IMR-90 (cell line): Measurements from ENCODE around the gene CDKN2C. TPM values are rescaled to one million over a fixed set of nuclear protein-coding genes. Genes with fewer than 3 reads are reported as not detected.

Experiments
- ATAC-seq: fragments of 200-7000 bp; cut with Tn5 transposase; 2 replicates; pipeline ENCODE4 v1.9.1; 2020; ENCODE audit warnings: low read depth, mild to moderate bottlenecking, moderate library complexity
- BruUV-seq: library from RNA; stranded (reverse); fragments of 400-500 nt; replicated peaks from 2 replicates; lab custom pipeline; 2021; lab: Mats Ljungman, UMichigan
- CTCF ChIA-PET: fragments of 300-600 bp; formaldehyde crosslinking; extraction: SDS; loops from one replicate; lab custom pipeline; 2021; ENCODE audit warnings: antibody characterized with exemption; lab: Yijun Ruan, JAX
- POLR2A ChIA-PET: fragments of 300-600 bp; sonication (Branson Sonifier 250); formaldehyde crosslinking; loops from one replicate; lab custom pipeline; 2022; ENCODE audit warnings: antibody characterized with exemption; ENCODE audit not compliant: unreplicated experiment; lab: Charles Lee
- DNase-seq: peaks from one replicate; pipeline ENCODE4 v3.0.0; 2013
- H2AFZ ChIP-seq: replicated peaks from 2 replicates; pipeline ENCODE3; 2013; ENCODE audit warnings: low read length, mild to moderate bottlenecking; ENCODE audit not compliant: poor library complexity
- H2AK5ac ChIP-seq: 2 replicates; pipeline ENCODE4 v1.6.1; 2013; ENCODE audit warnings: low read depth, low read length, inconsistent platforms
- H2AK9ac ChIP-seq: replicated peaks from 2 replicates; pipeline ENCODE3; 2013; ENCODE audit warnings: mild to moderate bottlenecking, low read depth, low read length, moderate library complexity; ENCODE audit not compliant: poor library complexity
- H2BK120ac ChIP-seq: 2 replicates; pipeline ENCODE4 v1.6.1; 2013; ENCODE audit warnings: low read depth, low read length, inconsistent platforms
- H2BK15ac ChIP-seq: 3 replicates; pipeline ENCODE4 v1.6.1; 2013; ENCODE audit warnings: low read depth, low read length, inconsistent platforms
- H2BK20ac ChIP-seq: 2 replicates; pipeline ENCODE4 v1.6.1; 2013; ENCODE audit warnings: low read depth, mild to moderate bottlenecking, inconsistent platforms, low read length, moderate library complexity
- H2BK5ac ChIP-seq: 2 replicates; pipeline ENCODE4 v1.6.1; 2013; ENCODE audit warnings: mild to moderate bottlenecking, low read depth, low read length, inconsistent platforms; ENCODE audit not compliant: poor library complexity, severe bottlenecking
- H3K14ac ChIP-seq: replicated peaks from 2 replicates; pipeline ENCODE4 v1.6.1; 2013; ENCODE audit warnings: low read depth, low read length, inconsistent platforms
- H3K18ac ChIP-seq: 2 replicates; pipeline ENCODE4 v1.6.1; 2013; ENCODE audit warnings: low read depth, low read length, control low read depth
- H3K23ac ChIP-seq: 2 replicates; pipeline ENCODE4 v1.6.1; 2013; ENCODE audit warnings: low read depth, low read length, inconsistent platforms
- H3K27ac ChIP-seq: 2 replicates; pipeline ENCODE4 v1.5.1; 2013; ENCODE audit warnings: mild to moderate bottlenecking, control low read depth, low read length; ENCODE audit not compliant: insufficient read depth
- H3K27me3 ChIP-seq: 2 replicates; pipeline ENCODE4 v1.6.1; 2013; ENCODE audit warnings: low read length; ENCODE audit not compliant: control insufficient read depth, insufficient read depth
- H3K36me3 ChIP-seq: 2 replicates; pipeline ENCODE4 v1.6.1; 2013; ENCODE audit warnings: low read length, mixed read lengths; ENCODE audit not compliant: control insufficient read depth, insufficient read depth
- H3K4ac ChIP-seq: 2 replicates; pipeline ENCODE4 v1.6.1; 2013; ENCODE audit warnings: low read depth, low read length, inconsistent platforms
- H3K4me1 ChIP-seq: 2 replicates; pipeline ENCODE4 v1.6.1; 2013; ENCODE audit warnings: low read length, mixed read lengths; ENCODE audit not compliant: control insufficient read depth, insufficient read depth
- H3K4me2 ChIP-seq: 2 replicates; pipeline ENCODE4 v1.6.1; 2013; ENCODE audit warnings: low read depth, mild to moderate bottlenecking, control low read depth, low read length, moderate library complexity
- H3K4me3 ChIP-seq: 2 replicates; pipeline ENCODE4 v1.5.1; 2013; ENCODE audit warnings: low read depth, mild to moderate bottlenecking, control low read depth, low read length, moderate library complexity; ENCODE audit not compliant: insufficient read depth
- H3K56ac ChIP-seq: 2 replicates; pipeline ENCODE4 v1.6.1; 2013; ENCODE audit warnings: low read length, inconsistent platforms; ENCODE audit not compliant: insufficient read depth; ENCODE audit errors: extremely low read depth
- H3K79me1 ChIP-seq, 2 experiments: 2 replicates each; pipeline ENCODE4 v1.6.1; 2013; ENCODE audit warnings: low read length in 2 of 2, inconsistent platforms in 1 of 2, low read depth in 1 of 2
- H3K9ac ChIP-seq: 2 replicates; pipeline ENCODE4 v1.6.1; 2013; ENCODE audit warnings: low read depth, low read length, control low read depth
- H3K9me1 ChIP-seq: 2 replicates; pipeline ENCODE4 v1.6.1; 2013; ENCODE audit warnings: low read length, inconsistent platforms; ENCODE audit not compliant: insufficient read depth
- H3K9me3 ChIP-seq: 2 replicates; pipeline ENCODE4 v1.6.1; 2013; ENCODE audit warnings: low read length; ENCODE audit not compliant: control insufficient read depth, insufficient read depth
- H4K20me1 ChIP-seq: 2 replicates; pipeline ENCODE4 v1.6.1; 2013; ENCODE audit warnings: low read length, inconsistent platforms; ENCODE audit not compliant: insufficient read depth
- H4K5ac ChIP-seq: 2 replicates; pipeline ENCODE4 v1.6.1; 2013; ENCODE audit warnings: mild to moderate bottlenecking, low read depth, low read length, control low read depth
- H4K8ac ChIP-seq, 2 experiments: 2 replicates each; pipeline ENCODE4 v1.6.1; 2013; ENCODE audit warnings: low read depth in 2 of 2, low read length in 2 of 2, control low read depth in 1 of 2, inconsistent platforms in 1 of 2
- H4K91ac ChIP-seq: 2 replicates; pipeline ENCODE4 v1.6.1; 2013; ENCODE audit warnings: low read depth, low read length, inconsistent platforms; ENCODE audit not compliant: insufficient read depth
- BHLHE40 ChIP-seq: fragments of 150-350 bp; IDR thresholded peaks from 2 replicates; pipeline ENCODE4 v1.6.1; 2016; ENCODE audit warnings: mild to moderate bottlenecking, low read depth, low read length
- CEBPB ChIP-seq: IDR thresholded peaks from 2 replicates; pipeline ENCODE4 v1.6.1; 2012; ENCODE audit warnings: low read depth, low read length, improper control_type of control experiment
- CHD1 ChIP-seq: IDR thresholded peaks from 2 replicates; pipeline ENCODE4 v1.6.1; 2012; ENCODE audit warnings: low read depth, low read length, improper control_type of control experiment
- CTCF ChIP-seq: conservative IDR thresholded peaks from 2 replicates; pipeline ENCODE4 v1.5.1; 2012; ENCODE audit warnings: mild to moderate bottlenecking, low read depth, low read length, improper control_type of control experiment
- ELK1 ChIP-seq: fragments of 150-350 bp; IDR thresholded peaks from 2 replicates; pipeline ENCODE4 v1.6.1; 2016; ENCODE audit warnings: low read depth, mild to moderate bottlenecking, low read length, moderate library complexity, borderline replicate concordance
- FOS ChIP-seq: fragments of 150-350 bp; IDR thresholded peaks from 2 replicates; pipeline ENCODE4 v1.6.1; 2016; ENCODE audit warnings: low read depth, low read length
- MAZ ChIP-seq: IDR thresholded peaks from 2 replicates; pipeline ENCODE4 v1.6.1; 2012; ENCODE audit warnings: low read depth, mild to moderate bottlenecking, low read length, improper control_type of control experiment, moderate library complexity, borderline replicate concordance
- MXI1 ChIP-seq: IDR thresholded peaks from 2 replicates; pipeline ENCODE4 v1.6.1; 2012; ENCODE audit warnings: low read depth, mild to moderate bottlenecking, low read length, moderate library complexity, borderline replicate concordance
- NFE2L2 ChIP-seq: fragments of 150-350 bp; IDR thresholded peaks from 2 replicates; pipeline ENCODE4 v1.6.1; 2016; ENCODE audit warnings: low read depth, mild to moderate bottlenecking, low read length
- POLR2A ChIP-seq: IDR thresholded peaks from 2 replicates; pipeline ENCODE4 v1.6.1; 2012; ENCODE audit warnings: mild to moderate bottlenecking, low read depth, low read length
- RFX5 ChIP-seq: IDR thresholded peaks from 2 replicates; pipeline ENCODE4 v1.8.0; 2012; ENCODE audit warnings: low read depth, mild to moderate bottlenecking, low read length, moderate library complexity
- WGBS, 2 experiments: methylation state at CpG; one replicate each; pipeline versions ENCODE4 v1.1.5 to v1.1.7; 2013; ENCODE audit warnings: missing lambda C conversion rate in 2 of 2; ENCODE audit not compliant: insufficient read length in 1 of 2; ENCODE audit errors: extremely low coverage in 2 of 2; 5-methylcytosine and 5-hydroxymethylcytosine counted together
- dilution Hi-C: fragments of 300-500 bp; cut with HindIII; formaldehyde crosslinking; loops from one replicate; pipeline ENCODE4 v1.14.3; 2018; ENCODE audit warnings: low sequenced_read_pairs; ENCODE audit not compliant: unreplicated experiment
- in situ Hi-C: fragments of 300-500 bp; cut with MboI; formaldehyde crosslinking; loops from 3 replicates; pipeline ENCODE4 v1.14.3; 2019; ENCODE audit warnings: low sequenced_read_pairs, inconsistent platforms, mixed read lengths
- intact Hi-C: fragments of 100-400 bp; cut with micrococcal nuclease; formaldehyde crosslinking; loops from 2 replicates; pipeline ENCODE4 v1.10.0; 2022
- polyA plus RNA-seq, 3 experiments: library from polyadenylated mRNA; depleted of rRNA; stranded (reverse); fragments of >200 nt; gene quantifications; 2 replicates each; pipeline ENCODE4 v1.2.3, GENCODE V29; 2012; ENCODE audit warnings: low replicate concordance in 1 of 3
- total RNA-seq: library from RNA; depleted of rRNA; stranded (reverse); fragments of >200 nt; gene quantifications from 2 replicates; pipeline ENCODE4 v1.2.3, GENCODE V29; 2012

The CDKN2C gene
- total and polyA plus RNA-seq, 2 of the 4 experiments (the other 2 are of a cell fraction): 14.3 to 15.5 TPM

GRCh38 chr1:51000651-51001050, 30.6 kb downstream of the CDKN2C start:
- Histone ChIP-seq H2BK120ac (no peak overlapping the region), H3K4ac (no peak overlapping the region), H3K9ac (no peak overlapping the region), H3K56ac (no peak overlapping the region), H2AK5ac (no peak overlapping the region), H3K79me1 (no peaks in the 10 kb centered on the region), H3K4me1 (no peaks in the 10 kb centered on the region), H3K18ac (no peak overlapping the region), H3K23ac (no peak overlapping the region), H3K14ac (no peak overlapping the region), H3K4me2 (no peak overlapping the region), H3K9me3 (no peaks in the 10 kb centered on the region), H2AK9ac (no peak overlapping the region), H4K91ac (no peak overlapping the region), H2AFZ (no peak overlapping the region), H3K4me3 (no peak overlapping the region), H4K20me1 (no peaks in the 10 kb centered on the region), H3K9me1 (no peaks in the 10 kb centered on the region), H3K27me3 (no peaks in the 10 kb centered on the region), H3K27ac (no peak overlapping the region), H3K36me3 (no peaks in the 10 kb centered on the region), H2BK15ac (no peak overlapping the region), H2BK20ac (no peak overlapping the region), H2BK5ac (no peak overlapping the region), H4K8ac (no peak overlapping the region), H4K5ac (no peak overlapping the region)
- ATAC-seq (no peak), DNase-seq (no peak)
- intact Hi-C loops: no loop called here
- CTCF ChIA-PET: interaction anchor here (0.7 kb wide), 1 partner anchor 13 kb away, joined by 3 read pairs; no protein-coding TSS in a partner anchor
- BruUV-seq: no TSS peak
- in situ Hi-C loops: no loop called here
- dilution Hi-C loops: no loop called here
- WGBS, 2 experiments: no CpG with 5 or more reads among the region's 2 CpGs
- POLR2A ChIA-PET: no interaction called here
- no peak for TF ChIP-seq ELK1
- no peak for TF ChIP-seq MAZ
- TF ChIP-seq CHD1: no peak
- TF ChIP-seq BHLHE40: no peak
- no peak for TF ChIP-seq CTCF
- no peak for TF ChIP-seq MXI1
- no peak for TF ChIP-seq POLR2A
- TF ChIP-seq FOS: no peak
- TF ChIP-seq CEBPB: no peak
- TF ChIP-seq RFX5: no peak
- TF ChIP-seq NFE2L2: no peak
